ENCODE results near the gene CEP57L1. TPM values are rescaled to one million over a fixed set of nuclear protein-coding genes. Genes with fewer than 3 reads are reported as not detected.

CEP57L1 gene
- total RNA-seq, 1 experiment from 2014 or later = 8.4 TPM

DNA sequence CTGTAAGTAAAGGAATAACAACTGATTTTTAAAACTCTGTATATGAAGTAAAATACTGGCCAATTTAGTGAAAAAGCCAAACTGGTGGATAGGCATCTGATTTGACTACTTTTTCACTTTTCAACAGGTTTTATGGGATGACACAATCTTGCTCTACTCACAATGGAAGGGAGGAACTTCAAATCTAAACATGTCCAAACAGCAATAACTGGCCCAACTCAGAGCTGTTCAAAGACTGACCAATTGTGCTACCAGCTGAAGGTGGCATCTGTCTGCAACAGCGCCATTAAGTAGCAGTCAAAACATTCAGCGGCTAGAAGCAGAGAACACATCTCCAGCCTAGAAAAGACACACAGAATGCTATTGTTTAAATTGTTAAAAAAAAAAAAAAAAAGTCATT, 45.3 kb upstream of the CEP57L1 start:
- H2BK5ac ChIP-seq (ENCODE audit: insufficient read length, low read length) = no peak overlapping the region

More for the DNA sequence above, 45.3 kb upstream of the CEP57L1 start:
- no peak overlapping the region for H3K18ac ChIP-seq (ENCODE audit: insufficient read length, low read depth, low read length)
- no peaks in the 10 kb centered on the region for H3K79me2 ChIP-seq (ENCODE audit: insufficient read depth, low read length)
- H3K4ac ChIP-seq (ENCODE audit: low read depth, low read length) = no peak overlapping the region
- no peak overlapping the region for H2BK15ac ChIP-seq (ENCODE audit: low read depth, low read length)
- H2BK120ac ChIP-seq (ENCODE audit: low read depth, low read length, poor library complexity, severe bottlenecking) = no peak overlapping the region
- H3T11ph ChIP-seq (ENCODE audit: low read length) = no peak overlapping the region
- no peak overlapping the region for H3K27ac ChIP-seq (ENCODE audit: insufficient read length, low read depth, low read length)
- H3K23me2 ChIP-seq (ENCODE audit: insufficient read length, low read depth, low read length, poor library complexity, severe bottlenecking) = no peaks in the 10 kb centered on the region
- H4K20me1 ChIP-seq (ENCODE audit: control insufficient read depth, insufficient read depth, insufficient read length) = no peaks in the 10 kb centered on the region
- Mint-ChIP-seq H3K9me3 (peaks cover 18 to 21% of the 10 kb centered on the region in 2 experiments), H3K27me3 (ENCODE audit: low read depth) (no peaks in the 10 kb centered on the region), H3K4me3 (no peak overlapping the region), H3K4me1 (peaks cover 18 to 26% of the 10 kb centered on the region in 2 experiments), H3K27ac (no peak overlapping the region), H3K36me3 (ENCODE audit: insufficient read depth in 1 of 3, low read depth in 3 of 3) (peaks cover 6 to 21% (median 14%) of the 10 kb centered on the region in 3 experiments; a peak in 6 of 7 replicates)
- H2BK12ac ChIP-seq (ENCODE audit: insufficient read length, low read depth, low read length) = no peak overlapping the region
- no CpG with 5 or more reads among the region's 2 CpGs for WGBS (ENCODE audit: extremely low coverage, insufficient read length, low lambda C conversion rate)
- H2AK5ac ChIP-seq (ENCODE audit: insufficient read length, low read length) = no peak overlapping the region
- H3K79me1 ChIP-seq (ENCODE audit: insufficient read depth, low read depth, low read length, poor library complexity, severe bottlenecking) = no peaks in the 10 kb centered on the region
- no peak overlapping the region for H4K5ac ChIP-seq (ENCODE audit: insufficient read length, low read depth, low read length)
- no peak overlapping the region for H3K9ac ChIP-seq (ENCODE audit: extremely low read depth, insufficient read length, low read length)
- no peak overlapping the region for H4K8ac ChIP-seq (replicated peaks; ENCODE audit: insufficient read length, low read depth, low read length)
- H3K4me1 ChIP-seq (ENCODE audit: insufficient read depth, low read length) = no peaks in the 10 kb centered on the region; the same call in 1 of the 2 replicates
- H3K56ac ChIP-seq (ENCODE audit: insufficient read length, low read depth, low read length) = no peak overlapping the region
- no peak for DNase-seq
- no peak overlapping the region for H3K23ac ChIP-seq (ENCODE audit: insufficient read length, low read depth, low read length)
- H3K4me2 ChIP-seq (ENCODE audit: insufficient read depth, insufficient read length, low read length) = no peak overlapping the region
- H3K14ac ChIP-seq (ENCODE audit: insufficient read depth, low read length) = no peak overlapping the region
- H3K27me3 ChIP-seq (ENCODE audit: insufficient read depth, low read length) = no peaks in the 10 kb centered on the region
- no peak overlapping the region for H2BK20ac ChIP-seq (ENCODE audit: low read depth, low read length, poor library complexity, severe bottlenecking)
- H4K91ac ChIP-seq (ENCODE audit: insufficient read length, low read depth, low read length) = no peak overlapping the region
- no peak overlapping the region for H2AFZ ChIP-seq (ENCODE audit: low read length)
- H3K9me3 ChIP-seq (ENCODE audit: control insufficient read depth, low read depth, low read length) = no peaks in the 10 kb centered on the region
- TF ChIP-seq, protein P1, sequence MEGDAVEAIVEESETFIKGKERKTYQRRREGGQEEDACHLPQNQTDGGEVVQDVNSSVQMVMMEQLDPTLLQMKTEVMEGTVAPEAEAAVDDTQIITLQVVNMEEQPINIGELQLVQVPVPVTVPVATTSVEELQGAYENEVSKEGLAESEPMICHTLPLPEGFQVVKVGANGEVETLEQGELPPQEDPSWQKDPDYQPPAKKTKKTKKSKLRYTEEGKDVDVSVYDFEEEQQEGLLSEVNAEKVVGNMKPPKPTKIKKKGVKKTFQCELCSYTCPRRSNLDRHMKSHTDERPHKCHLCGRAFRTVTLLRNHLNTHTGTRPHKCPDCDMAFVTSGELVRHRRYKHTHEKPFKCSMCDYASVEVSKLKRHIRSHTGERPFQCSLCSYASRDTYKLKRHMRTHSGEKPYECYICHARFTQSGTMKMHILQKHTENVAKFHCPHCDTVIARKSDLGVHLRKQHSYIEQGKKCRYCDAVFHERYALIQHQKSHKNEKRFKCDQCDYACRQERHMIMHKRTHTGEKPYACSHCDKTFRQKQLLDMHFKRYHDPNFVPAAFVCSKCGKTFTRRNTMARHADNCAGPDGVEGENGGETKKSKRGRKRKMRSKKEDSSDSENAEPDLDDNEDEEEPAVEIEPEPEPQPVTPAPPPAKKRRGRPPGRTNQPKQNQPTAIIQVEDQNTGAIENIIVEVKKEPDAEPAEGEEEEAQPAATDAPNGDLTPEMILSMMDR (conservative IDR thresholded peaks at IDR 0.05) = no peak
